K562 (cell line): Measurements from ENCODE around the gene TBXAS1. TPM values are rescaled to one million over a fixed set of nuclear protein-coding genes. Genes with fewer than 3 reads are reported as not detected.

ENCODE experiments used
- COPS2 ChIP-seq: fragments of 450-650 bp; conservative IDR thresholded peaks from 2 replicates; pipeline ENCODE4 v1.6.1; 2016; ENCODE audit warnings: mild to moderate bottlenecking, moderate library complexity
- E2F3 ChIP-seq: fragments of 250-450 bp; sonication (Bioruptor Pico); IDR thresholded peaks from 2 replicates; pipeline ENCODE4 v1.4.0; 2020; ENCODE audit warnings: mild to moderate bottlenecking
- FOXJ2 ChIP-seq: fragments of 200-800 bp; sonication (Bioruptor generic); IDR thresholded peaks from 2 replicates; pipeline ENCODE4 v1.6.1; 2016; ENCODE audit warnings: missing genetic modification characterization, missing compliant biosample characterization
- HSF4 ChIP-seq: fragments of 250-450 bp; sonication (Bioruptor Pico); IDR thresholded peaks from 2 replicates; pipeline ENCODE4 v2.1.2; 2022; ENCODE audit warnings: mild to moderate bottlenecking, moderate library complexity, borderline replicate concordance
- ID3 ChIP-seq, 2 experiments: fragments of 250-450 bp in 1 of 2; fragments of 450-650 bp in 1 of 2; sonication (Bioruptor Pico) in 1 of 2; IDR thresholded peaks; 2 replicates each; pipeline versions ENCODE4 v1.6.1 to v1.8.0; 2016 to 2021; ENCODE audit warnings: mild to moderate bottlenecking in 2 of 2, moderate library complexity in 2 of 2, missing compliant biosample characterization in 1 of 2, missing genetic modification characterization in 1 of 2
- KAT7 ChIP-seq: sonication (generic); formaldehyde crosslinking; IDR thresholded peaks from 2 replicates; pipeline ENCODE4 v1.8.0; 2022; ENCODE audit warnings: missing genetic modification reagents, mild to moderate bottlenecking, borderline replicate concordance
- KDM4B ChIP-seq, 2 experiments: fragments of 450-650 bp in 1 of 2; sonication (generic) in 1 of 2; IDR thresholded peaks; 2 replicates each; pipeline ENCODE4 v1.6.1; 2016 to 2017; ENCODE audit warnings: borderline replicate concordance in 2 of 2, antibody characterized with exemption in 1 of 2, low read depth in 1 of 2, mild to moderate bottlenecking in 1 of 2
- KLF16 ChIP-seq: IDR thresholded peaks from 2 replicates; pipeline ENCODE4 v1.6.1; 2016; ENCODE audit warnings: antibody characterized with exemption
- MCM7 ChIP-seq, 2 experiments: fragments of 450-650 bp; IDR thresholded peaks; 2 replicates each; pipeline ENCODE4 v1.6.1; 2016 to 2018
- MEF2D ChIP-seq: conservative IDR thresholded peaks from 2 replicates; pipeline ENCODE4 v1.6.1; 2016; ENCODE audit warnings: low read depth, missing genetic modification characterization, missing compliant biosample characterization
- POLR2AphosphoS5 ChIP-seq: IDR thresholded peaks from 2 replicates; pipeline ENCODE4 v1.6.1; 2011; ENCODE audit warnings: mild to moderate bottlenecking, low read depth, low read length, moderate library complexity; ENCODE audit not compliant: control insufficient read depth, insufficient read depth
- TEAD1 ChIP-seq, 2 experiments: fragments of 450-650 bp in 1 of 2; sonication (generic) in 1 of 2; formaldehyde crosslinking; IDR thresholded peaks; 2 replicates each; pipeline versions ENCODE4 v1.4.0 to v1.8.0; 2020 to 2022; ENCODE audit warnings: mild to moderate bottlenecking in 2 of 2, missing genetic modification reagents in 1 of 2
- USF1 ChIP-seq: sonication (generic); formaldehyde crosslinking; IDR thresholded peaks from 2 replicates; pipeline ENCODE4 v1.9.0; 2022; ENCODE audit warnings: mild to moderate bottlenecking, missing genetic modification reagents
- ZNF121 ChIP-seq: sonication (generic); formaldehyde crosslinking; conservative IDR thresholded peaks from 2 replicates; pipeline ENCODE4 v1.8.0; 2022; ENCODE audit warnings: missing genetic modification reagents
- ZNF24 ChIP-seq: fragments of 450-650 bp; IDR thresholded peaks from 2 replicates; pipeline ENCODE4 v1.6.1; 2016
- ZNF507 ChIP-seq: conservative IDR thresholded peaks from 2 replicates; pipeline ENCODE4 v1.6.1; 2017; ENCODE audit warnings: missing genetic modification characterization, missing compliant biosample characterization
- ZNF717 ChIP-seq: fragments of 250-450 bp; sonication (Bioruptor Pico); IDR thresholded peaks from 2 replicates; pipeline ENCODE4 v1.5.0; 2021
- ZNF766 ChIP-seq: fragments of 200-800 bp; sonication (Bioruptor generic); conservative IDR thresholded peaks from 2 replicates; pipeline ENCODE4 v1.6.1; 2016; ENCODE audit warnings: missing genetic modification characterization, missing compliant biosample characterization
- polyA plus RNA-seq, 8 experiments: library from polyadenylated mRNA; depleted of rRNA in 4 of 8; stranded (reverse) in 5 of 8; unstranded in 3 of 8; fragments of >200 nt; fragmentation: Nextera tagmentation in 2 of 8; fragmentation: Illumina TruSeq in 1 of 8; extraction: Ambion mirVana in 2 of 8; extraction: Trizol in 1 of 8; gene quantifications; 2 replicates each; pipeline versions ENCODE4 v1.2.1 to v1.2.3, GENCODE V29; 2011 to 2014; ENCODE audit warnings: inconsistent platforms in 1 of 8, missing spikeins in 1 of 8
- total RNA-seq, 7 experiments: library from RNA; depleted of rRNA in 6 of 7; stranded (reverse); fragments of >200 nt in 6 of 7; fragmentation: Illumina TruSeq in 2 of 7; extraction: Trizol in 2 of 7; gene quantifications; 2 replicates each; pipeline versions ENCODE4 v1.2.1 to v1.2.3, GENCODE V29; 2011 to 2021; ENCODE audit warnings: low replicate concordance in 1 of 7
- TF ChIP-seq, protein P1 (sequence below): sonication (generic); formaldehyde crosslinking; IDR thresholded peaks from 2 replicates; pipeline ENCODE4 v1.8.0; 2022; ENCODE audit warnings: missing genetic modification reagents, mild to moderate bottlenecking, borderline replicate concordance
- TF ChIP-seq, protein P2 (sequence below): fragments of 250-450 bp; sonication (Bioruptor Pico); IDR thresholded peaks from 2 replicates; pipeline ENCODE4 v1.8.0; 2021; ENCODE audit warnings: moderate library complexity, mild to moderate bottlenecking, inconsistent platforms
- TF ChIP-seq, protein P3 (sequence below): sonication (generic); formaldehyde crosslinking; IDR thresholded peaks from 2 replicates; pipeline ENCODE4 v1.8.1; 2023; ENCODE audit warnings: mild to moderate bottlenecking, missing genetic modification reagents
- TF ChIP-seq, protein P4 (sequence below): sonication (generic); formaldehyde crosslinking; IDR thresholded peaks from 2 replicates; pipeline ENCODE4 v1.8.1; 2023; ENCODE audit warnings: mild to moderate bottlenecking, missing genetic modification reagents, moderate library complexity

TBXAS1 gene
- total and polyA plus RNA-seq, 9 of the 15 experiments (the other 6 are each of a cell fraction or from before 2014, with no cell fraction given): 1.1 to 8.3 (median 1.9) TPM

- TF ChIP-seq USF1 (CRISPR knock-in tag) (no peak), HSF4 (CRISPR knock-in tag) (no peak), ZNF24 (no peak), POLR2AphosphoS5 (no peak), FOXJ2 (tag) (no peak), COPS2 (no peak), KLF16 (no peak), E2F3 (no peak), ZNF121 (CRISPR knock-in tag) (no peak), ZNF766 (CRISPR knock-in tag) (peak; percentile 90), ZNF507 (tag) (no peak), MCM7 (IDR thresholded peaks at IDR 0.05) (no peak), ZNF717 (no peak), KDM4B (IDR thresholded peaks at IDR 0.05; ENCODE audit: borderline replicate concordance in 2 of 2, low read depth in 1 of 2) (no peak), MEF2D (tag) (no peak), TEAD1 (CRISPR knock-in tag; IDR thresholded peaks at IDR 0.05) (no peak; a peak in 1 of 4 replicates), KAT7 (no peak), ID3 (CRISPR knock-in tag; IDR thresholded peaks at IDR 0.05) (no peak), ID3 (tag; IDR thresholded peaks at IDR 0.05) (peak; percentile 81)
- TF ChIP-seq, protein P1, sequence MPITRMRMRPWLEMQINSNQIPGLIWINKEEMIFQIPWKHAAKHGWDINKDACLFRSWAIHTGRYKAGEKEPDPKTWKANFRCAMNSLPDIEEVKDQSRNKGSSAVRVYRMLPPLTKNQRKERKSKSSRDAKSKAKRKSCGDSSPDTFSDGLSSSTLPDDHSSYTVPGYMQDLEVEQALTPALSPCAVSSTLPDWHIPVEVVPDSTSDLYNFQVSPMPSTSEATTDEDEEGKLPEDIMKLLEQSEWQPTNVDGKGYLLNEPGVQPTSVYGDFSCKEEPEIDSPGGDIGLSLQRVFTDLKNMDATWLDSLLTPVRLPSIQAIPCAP: no peak
- TF ChIP-seq, protein P2, sequence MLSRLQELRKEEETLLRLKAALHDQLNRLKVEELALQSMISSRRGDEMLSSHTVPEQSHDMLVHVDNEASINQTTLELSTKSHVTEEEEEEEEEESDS (CRISPR knock-in tag): no peak
- TF ChIP-seq, protein P3, sequence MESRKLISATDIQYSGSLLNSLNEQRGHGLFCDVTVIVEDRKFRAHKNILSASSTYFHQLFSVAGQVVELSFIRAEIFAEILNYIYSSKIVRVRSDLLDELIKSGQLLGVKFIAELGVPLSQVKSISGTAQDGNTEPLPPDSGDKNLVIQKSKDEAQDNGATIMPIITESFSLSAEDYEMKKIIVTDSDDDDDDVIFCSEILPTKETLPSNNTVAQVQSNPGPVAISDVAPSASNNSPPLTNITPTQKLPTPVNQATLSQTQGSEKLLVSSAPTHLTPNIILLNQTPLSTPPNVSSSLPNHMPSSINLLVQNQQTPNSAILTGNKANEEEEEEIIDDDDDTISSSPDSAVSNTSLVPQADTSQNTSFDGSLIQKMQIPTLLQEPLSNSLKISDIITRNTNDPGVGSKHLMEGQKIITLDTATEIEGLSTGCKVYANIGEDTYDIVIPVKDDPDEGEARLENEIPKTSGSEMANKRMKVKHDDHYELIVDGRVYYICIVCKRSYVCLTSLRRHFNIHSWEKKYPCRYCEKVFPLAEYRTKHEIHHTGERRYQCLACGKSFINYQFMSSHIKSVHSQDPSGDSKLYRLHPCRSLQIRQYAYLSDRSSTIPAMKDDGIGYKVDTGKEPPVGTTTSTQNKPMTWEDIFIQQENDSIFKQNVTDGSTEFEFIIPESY (CRISPR knock-in tag): no peak
- TF ChIP-seq, protein P4, sequence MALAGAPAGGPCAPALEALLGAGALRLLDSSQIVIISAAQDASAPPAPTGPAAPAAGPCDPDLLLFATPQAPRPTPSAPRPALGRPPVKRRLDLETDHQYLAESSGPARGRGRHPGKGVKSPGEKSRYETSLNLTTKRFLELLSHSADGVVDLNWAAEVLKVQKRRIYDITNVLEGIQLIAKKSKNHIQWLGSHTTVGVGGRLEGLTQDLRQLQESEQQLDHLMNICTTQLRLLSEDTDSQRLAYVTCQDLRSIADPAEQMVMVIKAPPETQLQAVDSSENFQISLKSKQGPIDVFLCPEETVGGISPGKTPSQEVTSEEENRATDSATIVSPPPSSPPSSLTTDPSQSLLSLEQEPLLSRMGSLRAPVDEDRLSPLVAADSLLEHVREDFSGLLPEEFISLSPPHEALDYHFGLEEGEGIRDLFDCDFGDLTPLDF (CRISPR knock-in tag): no peak
Observed at GRCh38 chr7:139855498-139856270, 26.6 kb downstream of the TBXAS1 start (continued).
